HG03354 (cell line): ENCODE measurements around the gene SLC35A4.
A peak's percentile ranks its signal among the peaks of the same experiment; 100 is the strongest.

ENCODE experiments used
- ATAC-seq: cut with Tn5 transposase; IDR thresholded peaks from one replicate; pipeline ENCODE4 v1.9.1; 2021; ENCODE audit warnings: mild to moderate bottlenecking; ENCODE audit not compliant: unreplicated experiment, poor library complexity, severe bottlenecking

SLC35A4 gene

GRCh38 chr5:140557136-140557805 is 7.4 kb upstream of the SLC35A4 start, which contains the start of gene SRA1:
SRA1 (minus strand) TSS chr5:140557473; CDS start chr5:140557452, 21 bp downstream.
- ATAC-seq, result peak; percentile 98

- no peak for ATAC-seq
These were observed 6.7 kb upstream of the SLC35A4 start for GRCh38 chr5:140557965-140558364.

GRCh38 chr5:140558542-140558941 is 6.1 kb upstream of the SLC35A4 start:
- no peak for ATAC-seq

- ATAC-seq, result no peak
These were observed 4.4 kb upstream of the SLC35A4 start for GRCh38 chr5:140560227-140560626.

- no peak for ATAC-seq
These were observed 2.7 kb upstream of the SLC35A4 start for GRCh38 chr5:140561753-140562523.

GRCh38 chr5:140563596-140563995 is 1.0 kb upstream of the SLC35A4 start:
- no peak for ATAC-seq

GRCh38 chr5:140565024-140565779 is 574 bp downstream of the SLC35A4 start:
- peak; percentile 9 for ATAC-seq

GRCh38 chr5:140565780-140566095 is 1.1 kb downstream of the SLC35A4 start:
- no peak for ATAC-seq

- ATAC-seq, result no peak
These were observed 2.0 kb downstream of the SLC35A4 start for GRCh38 chr5:140566665-140567064.

- no peak for ATAC-seq
These were observed 2.6 kb downstream of the SLC35A4 start for GRCh38 chr5:140567136-140567818.

GRCh38 chr5:140567871-140568270 is 3.2 kb downstream of the SLC35A4 start:
- no peak for ATAC-seq

GRCh38 chr5:140568443-140569063 is 3.9 kb downstream of the SLC35A4 start:
- ATAC-seq, result no peak

- ATAC-seq, result peak; percentile 27
These were observed 4.6 kb downstream of the SLC35A4 start for GRCh38 chr5:140569197-140569596.

- ATAC-seq, result no peak
These were observed 5.4 kb downstream of the SLC35A4 start for GRCh38 chr5:140570058-140570457.

GRCh38 chr5:140570488-140570887 is 5.9 kb downstream of the SLC35A4 start:
- no peak for ATAC-seq

- no peak for ATAC-seq
These were observed 6.5 kb downstream of the SLC35A4 start for GRCh38 chr5:140571105-140571504.

- ATAC-seq, result no peak
These were observed 9.1 kb downstream of the SLC35A4 start for GRCh38 chr5:140573683-140574082.

- ATAC-seq, result no peak
These were observed 9.5 kb downstream of the SLC35A4 start for GRCh38 chr5:140574165-140574564.

GRCh38 chr5:140575309-140575708 is 10.7 kb downstream of the SLC35A4 start:
- no peak for ATAC-seq

- no peak for ATAC-seq
These were observed 12.2 kb downstream of the SLC35A4 start for GRCh38 chr5:140576776-140577201.
